Kasumi-1 (cell line): ENCODE data around the gene FHIT.

Experiments
- DNase-seq, 2 experiments: peaks; one replicate each; lab custom pipeline; 2025; lab: John Stamatoyannopoulos, UW

Gene FHIT

DNA sequence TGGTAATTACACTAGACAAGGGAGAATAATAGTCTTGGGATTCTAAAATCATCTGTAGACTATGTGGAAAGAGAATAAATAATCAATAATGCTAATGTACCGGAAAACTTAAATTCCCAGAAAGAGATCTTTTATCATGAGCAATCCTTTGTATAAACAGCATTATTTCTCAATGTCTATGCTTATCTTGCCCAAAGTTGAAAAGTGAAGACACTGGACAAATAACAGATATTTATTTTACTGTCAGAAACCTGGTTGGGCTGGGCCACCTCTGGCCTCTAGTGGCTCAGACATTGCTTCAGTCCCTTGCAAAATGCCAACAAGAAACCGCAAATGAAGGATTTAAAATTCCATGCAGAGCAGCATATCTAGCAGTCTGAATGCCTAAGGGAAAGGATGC lies 409.9 kb downstream of the FHIT start:
- no peak for DNase-seq

DNA sequence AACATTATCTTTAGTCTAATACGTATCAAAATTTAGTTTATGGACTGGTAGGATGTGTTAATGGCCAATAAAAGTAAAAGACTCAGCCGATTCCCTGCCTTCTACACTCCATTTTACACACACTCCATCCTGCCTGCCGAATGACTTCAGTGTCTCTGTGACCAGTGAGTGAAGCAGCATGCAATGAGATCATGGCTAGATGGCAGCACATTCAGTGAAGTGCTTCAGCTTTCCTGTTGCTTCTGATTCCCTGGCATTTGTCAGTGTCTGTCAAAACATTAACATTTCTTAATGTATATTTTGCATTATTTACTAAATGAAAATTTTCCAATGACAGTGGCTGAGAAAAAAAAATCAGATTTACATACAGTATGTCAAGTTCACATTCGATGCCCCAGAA lies 412.0 kb downstream of the FHIT start:
- no peak for DNase-seq

- no peak for DNase-seq
Measured at GRCh38 chr3:60835796-60836195, 415.5 kb downstream of the FHIT start.

DNA sequence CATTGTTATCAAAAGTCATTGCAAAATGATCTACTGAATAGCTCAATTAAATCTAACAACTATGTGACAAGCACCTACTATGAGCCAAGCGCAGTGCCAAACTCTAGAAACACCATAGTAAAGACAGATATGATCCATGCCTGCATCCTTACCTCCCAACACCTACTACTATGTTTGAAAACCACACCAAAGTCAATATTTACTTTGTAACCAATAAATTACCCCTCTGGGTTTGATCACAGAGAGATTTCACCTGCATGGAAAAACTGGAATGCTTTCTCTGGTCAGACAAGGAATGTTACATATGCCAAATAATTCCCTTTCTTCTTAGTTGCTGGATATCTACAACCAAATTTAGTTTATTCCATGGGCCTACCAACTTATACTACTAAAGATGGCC lies 422.2 kb downstream of the FHIT start:
- no peak for DNase-seq

DNA sequence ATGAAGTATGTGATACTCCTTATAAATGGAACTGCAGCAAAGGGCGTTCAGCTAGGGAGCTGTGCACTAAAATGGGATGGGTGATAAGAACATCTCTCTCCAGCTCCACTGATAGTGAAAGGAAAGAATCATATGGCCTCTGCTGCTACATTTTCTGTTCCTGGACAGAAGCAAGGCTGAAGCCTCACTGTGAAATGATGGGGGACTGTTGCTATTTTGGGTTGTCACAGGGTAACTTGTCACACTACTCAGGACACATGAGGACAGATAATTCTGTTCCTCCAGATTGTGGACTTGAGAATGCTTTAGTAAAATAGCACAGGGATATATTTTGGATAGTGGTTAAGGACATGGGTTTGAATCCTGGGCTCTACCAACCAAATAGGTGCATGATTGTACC lies 423.6 kb downstream of the FHIT start:
- no peak for DNase-seq

- no peak for DNase-seq
Measured at GRCh38 chr3:60826511-60826910, 424.7 kb downstream of the FHIT start.

- no peak for DNase-seq
Measured at GRCh38 chr3:60812502-60812901, 438.8 kb downstream of the FHIT start.

DNA sequence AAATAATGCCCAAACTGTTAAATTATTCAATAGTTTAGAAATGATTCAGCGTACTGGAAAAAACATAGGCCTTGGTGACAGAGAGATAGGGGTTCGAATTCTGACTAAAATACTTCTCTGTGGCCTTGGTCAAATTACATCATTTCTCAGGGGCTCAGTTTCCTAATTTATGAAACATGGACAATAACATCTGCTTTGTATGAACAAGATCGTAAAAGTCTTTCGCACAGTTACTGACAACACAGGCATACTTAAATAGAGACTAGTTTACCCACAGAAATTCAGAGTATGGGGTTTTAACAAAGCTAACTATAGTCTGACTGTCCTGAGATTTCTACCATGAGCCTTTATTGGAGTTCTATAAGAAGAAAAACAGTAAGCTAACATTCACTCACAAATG lies 440.4 kb downstream of the FHIT start:
- no peak for DNase-seq

DNA sequence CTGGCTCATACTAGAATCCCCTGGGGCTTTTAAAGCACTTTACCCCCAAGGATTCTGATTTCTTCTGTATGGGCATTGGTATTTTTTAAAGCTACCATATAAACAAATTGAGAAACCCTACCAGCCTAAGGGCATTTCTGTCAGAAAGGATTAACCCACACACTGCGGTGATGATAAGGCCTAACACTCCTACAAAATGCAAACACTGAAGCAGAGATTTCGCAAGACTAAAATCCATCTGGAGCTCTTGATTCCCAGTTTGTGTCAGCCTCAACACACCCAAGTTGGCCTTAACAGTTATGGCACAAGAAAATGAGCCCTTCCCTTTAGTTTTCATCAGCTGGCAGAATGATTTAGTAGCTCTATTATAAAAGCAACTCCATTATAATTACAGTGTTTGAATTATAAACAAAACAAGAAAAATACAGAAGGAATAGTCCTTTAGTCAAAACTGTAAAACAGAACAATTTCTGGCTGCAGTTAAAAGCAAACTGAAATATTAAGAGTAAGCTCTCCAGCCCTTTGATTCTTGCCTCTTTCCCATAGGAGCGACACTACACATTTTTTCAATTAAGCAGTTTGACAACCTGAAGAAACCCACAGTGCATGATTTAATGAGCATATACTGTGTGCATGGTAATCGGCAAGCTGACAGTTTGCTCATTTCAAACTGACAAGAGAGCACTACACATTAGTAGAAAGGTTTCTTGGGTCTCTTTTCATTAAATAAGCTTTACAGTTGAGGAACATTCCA lies 441.2 kb downstream of the FHIT start:
- no peak for DNase-seq

DNA sequence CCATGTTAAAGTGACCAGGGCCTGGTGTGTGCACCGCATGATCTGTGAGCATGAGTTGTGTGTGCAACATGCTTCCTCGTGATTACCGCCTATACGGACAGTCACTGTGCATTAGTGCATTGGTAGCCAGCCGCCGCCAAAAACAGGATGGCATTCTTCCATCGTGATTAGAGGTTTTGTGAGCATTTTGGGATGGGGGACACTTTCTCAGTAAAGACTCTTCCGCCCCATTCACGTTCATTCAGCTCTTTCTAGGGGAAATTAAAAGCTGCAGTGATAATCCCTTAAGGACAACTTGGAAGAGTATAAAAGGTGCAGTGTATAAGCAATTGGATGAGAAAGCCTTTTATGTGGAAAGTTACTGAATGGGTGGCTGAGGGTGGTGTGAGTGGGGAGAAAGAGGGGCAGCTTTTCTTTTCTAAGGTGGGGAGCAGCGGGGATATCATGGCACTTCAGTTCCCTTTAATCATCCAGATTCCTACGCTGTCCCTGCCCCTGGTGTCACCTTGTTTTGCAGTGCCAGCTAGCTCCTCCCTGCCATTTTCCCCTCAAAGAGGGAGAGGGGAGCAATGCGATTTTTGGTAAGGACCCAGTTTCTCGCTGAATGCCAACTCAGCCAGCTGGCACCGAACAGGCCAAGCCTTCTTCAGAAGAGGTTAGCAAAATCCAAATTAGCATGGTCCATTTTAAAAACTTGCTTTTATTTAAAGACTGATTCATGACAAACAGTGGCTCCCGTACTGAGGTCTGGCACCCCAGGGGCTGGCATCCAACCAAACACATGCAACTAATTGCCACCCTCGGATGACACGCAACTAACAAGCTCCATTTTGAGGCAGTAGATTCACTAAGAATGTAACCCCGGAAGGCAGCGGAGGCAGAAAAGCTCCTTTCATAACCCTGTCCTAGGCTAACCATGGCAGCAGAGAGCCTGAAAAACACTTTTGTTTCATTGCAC lies 447.8 kb downstream of the FHIT start:
- no peak for DNase-seq

DNA sequence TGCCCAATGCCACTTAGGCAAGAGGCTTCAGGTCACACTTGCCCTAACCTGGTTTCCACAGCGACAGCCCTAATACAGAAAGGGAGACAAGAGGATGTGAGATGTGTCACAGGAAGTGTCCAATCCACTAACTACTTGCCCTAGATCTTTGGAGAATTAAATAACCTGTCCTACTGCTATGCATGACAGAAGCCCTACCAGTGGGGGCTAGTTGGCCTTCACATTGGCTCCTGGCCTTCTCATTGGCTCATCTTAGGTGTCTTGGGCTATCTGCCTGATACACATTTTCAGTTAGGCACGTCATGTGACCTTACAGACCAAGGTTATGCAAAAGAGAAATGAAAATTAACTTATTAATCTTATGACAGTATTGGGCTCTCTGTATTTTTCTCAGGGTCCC lies 449.9 kb downstream of the FHIT start:
- DNase-seq = no peak

GRCh38 chr3:60798456-60798855 lies 452.8 kb downstream of the FHIT start:
- no peak for DNase-seq

DNA sequence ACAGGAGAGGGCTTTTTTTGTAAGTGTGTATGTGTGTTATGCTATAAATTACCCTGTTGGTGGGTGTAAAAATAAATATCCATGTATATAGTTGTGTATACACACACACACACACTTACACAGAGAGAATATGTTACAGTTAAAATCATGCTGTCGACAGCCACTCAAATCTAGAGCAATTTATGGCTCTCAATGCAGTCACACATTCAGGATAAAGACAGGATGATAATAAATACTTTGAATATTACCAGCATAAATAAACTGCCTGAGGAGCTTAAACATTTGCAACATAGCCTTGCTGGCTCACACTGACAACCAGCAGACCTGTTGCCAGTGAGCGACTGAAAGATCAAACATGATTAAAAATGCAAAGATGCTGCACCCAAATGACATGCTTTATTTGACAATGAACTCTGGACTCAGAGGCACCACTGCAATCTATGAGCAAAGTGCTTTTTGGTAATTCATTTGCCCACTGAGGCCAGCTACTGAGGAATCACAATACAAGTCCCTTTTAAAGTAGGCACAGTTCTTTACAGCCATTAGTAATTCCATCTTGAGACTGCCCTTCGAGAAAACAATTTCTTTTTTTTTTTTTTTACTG lies 458.9 kb downstream of the FHIT start:
- DNase-seq = no peak

DNA sequence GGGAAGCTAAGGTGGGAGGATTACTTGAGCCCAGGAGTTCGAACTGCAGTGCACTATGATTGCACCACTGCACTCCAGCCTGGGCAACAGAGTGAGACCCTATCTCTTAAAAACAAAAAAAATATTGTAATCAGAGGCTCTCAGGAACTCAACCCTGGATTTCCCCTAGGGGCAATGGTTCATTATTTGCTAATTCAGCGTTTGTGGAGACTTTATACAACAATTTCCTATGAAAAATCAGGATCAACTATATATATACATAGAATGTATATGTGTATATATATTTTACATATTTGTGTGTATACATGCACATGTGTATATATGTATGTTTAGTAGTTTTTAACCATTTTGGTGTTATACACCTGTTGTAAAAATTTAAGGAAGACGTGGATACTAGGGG lies 463.1 kb downstream of the FHIT start:
- no peak for DNase-seq

- DNase-seq = no peak
Measured at GRCh38 chr3:60781935-60782334, 469.3 kb downstream of the FHIT start.

DNA sequence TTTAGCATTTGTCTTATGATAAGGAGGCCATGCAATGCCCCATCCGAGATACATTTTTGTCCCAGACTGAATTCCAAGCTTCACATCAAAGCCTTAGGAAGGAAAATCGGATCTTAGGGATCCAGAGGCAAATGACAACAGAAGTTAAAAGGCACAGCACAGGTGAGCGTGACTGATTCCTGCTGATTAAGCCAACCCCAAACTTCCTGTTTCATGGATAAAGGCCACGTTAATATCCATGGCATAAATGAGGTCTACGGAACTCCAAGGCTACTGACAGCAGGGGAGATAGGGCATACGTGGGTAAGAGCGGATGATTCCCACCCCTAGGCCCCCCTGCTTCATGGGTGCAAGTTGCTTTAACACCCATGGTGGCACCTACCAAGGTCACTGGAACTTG lies 471.6 kb downstream of the FHIT start:
- no peak for DNase-seq

GRCh38 chr3:60775985-60776384 lies 475.3 kb downstream of the FHIT start:
- DNase-seq = no peak

- DNase-seq = no peak
Measured at GRCh38 chr3:60774617-60775016, 476.6 kb downstream of the FHIT start.

GRCh38 chr3:60772584-60772983 lies 478.7 kb downstream of the FHIT start:
- DNase-seq = no peak

GRCh38 chr3:60771766-60772165 lies 479.5 kb downstream of the FHIT start:
- no peak for DNase-seq

DNA sequence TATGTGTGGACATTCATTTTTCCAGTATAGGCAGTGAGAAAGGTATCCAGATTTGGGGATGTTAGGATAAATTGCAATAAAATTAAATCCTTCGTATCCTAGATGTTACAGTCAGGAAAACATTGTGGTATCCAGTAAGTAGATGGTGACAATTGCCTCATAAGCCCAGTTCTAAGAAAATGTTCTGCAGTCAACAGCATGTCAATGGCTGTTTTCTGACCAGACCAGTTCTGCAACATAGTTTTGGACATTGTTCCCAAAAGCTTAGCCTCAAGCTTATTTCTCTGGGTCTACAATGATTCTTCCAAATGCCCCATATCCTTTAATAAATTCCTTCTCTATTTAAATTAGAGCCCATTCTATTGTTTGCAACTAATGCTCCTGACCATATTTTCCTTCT lies 480.7 kb downstream of the FHIT start:
- no peak for DNase-seq

DNA sequence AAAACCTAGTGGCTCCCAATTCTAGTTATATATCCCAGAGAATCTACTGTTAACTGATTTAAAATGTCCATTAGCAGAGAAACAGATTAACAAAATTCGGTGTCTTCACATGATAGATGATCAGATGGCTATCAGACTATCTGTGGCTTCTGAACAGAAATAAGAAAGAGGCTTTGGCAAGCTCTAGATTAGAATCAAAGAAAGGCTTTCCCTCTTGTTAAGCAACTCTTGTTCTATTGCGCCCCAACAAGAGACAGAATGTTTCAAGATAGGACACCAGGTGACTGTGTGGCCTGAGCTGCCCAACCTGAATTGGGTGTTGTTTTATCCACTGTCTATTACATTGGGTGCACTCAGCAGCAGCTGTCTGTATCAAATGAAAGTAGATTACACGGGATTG lies 483.7 kb downstream of the FHIT start:
- no peak for DNase-seq

DNA sequence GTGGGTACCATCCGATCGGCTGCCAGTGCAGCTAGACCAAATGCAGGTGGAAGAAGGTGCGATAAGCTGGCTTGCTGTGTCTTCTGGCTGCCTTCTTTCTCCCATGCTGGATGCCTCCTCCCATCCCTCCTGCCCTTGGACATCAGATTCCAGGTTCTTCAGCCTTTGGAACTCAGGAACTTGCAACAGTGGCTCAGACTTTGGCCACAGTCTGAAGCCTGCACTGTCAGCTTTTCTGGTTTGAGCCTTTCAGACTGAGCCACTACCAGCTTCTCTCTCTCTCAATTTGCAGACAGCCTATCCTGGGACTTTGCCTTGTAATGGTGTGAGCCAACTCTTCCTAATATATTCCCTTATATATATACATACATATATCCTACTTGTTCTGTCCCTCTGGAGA lies 485.5 kb downstream of the FHIT start:
- no peak for DNase-seq
